Neural crest cell (in vitro differentiated cells): ENCODE measurements around the gene RRP15. TPM values are rescaled to one million over a fixed set of nuclear protein-coding genes. Genes with fewer than 3 reads are reported as not detected.
A peak's percentile ranks its signal among the peaks of the same experiment; 100 is the strongest.

Experiments used
- DNase-seq: peaks from one replicate; pipeline ENCODE4 v3.0.0; 2021; ENCODE audit warnings: low read depth, mixed read lengths, low spot score
- H3K27ac Mint-ChIP-seq: one replicate; pipeline ENCODE4 v1.8.0; 2021; ENCODE audit warnings: mild to moderate bottlenecking, mixed read lengths; ENCODE audit not compliant: unreplicated experiment
- H3K27me3 Mint-ChIP-seq: 2 replicates; pipeline ENCODE4 v1.8.0; 2021; ENCODE audit warnings: low read depth, mild to moderate bottlenecking, mixed read lengths
- H3K36me3 Mint-ChIP-seq: 2 replicates; pipeline ENCODE4 v1.8.0; 2021; ENCODE audit warnings: low read depth, mild to moderate bottlenecking, mixed read lengths
- H3K4me1 Mint-ChIP-seq: 2 replicates; pipeline ENCODE4 v1.8.0; 2021; ENCODE audit warnings: mixed read lengths
- H3K4me3 Mint-ChIP-seq: one replicate; pipeline ENCODE4 v1.8.0; 2021; ENCODE audit warnings: mild to moderate bottlenecking, mixed read lengths
- H3K9me3 Mint-ChIP-seq: 2 replicates; pipeline ENCODE4 v1.8.0; 2021; ENCODE audit warnings: mixed read lengths
- long read RNA-seq: library from polyadenylated mRNA; unstranded; transcript quantifications from one replicate; pipeline ENCODE4 v2.0.0, GENCODE V29; 2020
- total RNA-seq: library from RNA; stranded (reverse); gene quantifications from 2 replicates; pipeline ENCODE4 v1.2.1, GENCODE V29; 2021
- TF ChIP-seq, protein P1 (sequence below): fragments of 200-600 bp; sonication (generic); conservative IDR thresholded peaks from 2 replicates; pipeline ENCODE4 v1.5.0; 2021; ENCODE audit warnings: antibody characterized with exemption, mild to moderate bottlenecking

Gene RRP15, protein sequence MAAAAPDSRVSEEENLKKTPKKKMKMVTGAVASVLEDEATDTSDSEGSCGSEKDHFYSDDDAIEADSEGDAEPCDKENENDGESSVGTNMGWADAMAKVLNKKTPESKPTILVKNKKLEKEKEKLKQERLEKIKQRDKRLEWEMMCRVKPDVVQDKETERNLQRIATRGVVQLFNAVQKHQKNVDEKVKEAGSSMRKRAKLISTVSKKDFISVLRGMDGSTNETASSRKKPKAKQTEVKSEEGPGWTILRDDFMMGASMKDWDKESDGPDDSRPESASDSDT
- 34.9 and 35.2 TPM in 2 replicates for total RNA-seq
- long read RNA-seq, full-length matches to known transcripts = 16 of 19 reads
- long read RNA-seq, partial matches to known transcripts = 0 of 19 reads
- long read RNA-seq, other reads (novel, unspliced or antisense) = 3 of 19 reads

- Mint-ChIP-seq H3K9me3 (peaks cover 11% of the 10 kb centered on the region), H3K27me3 (no peaks in the 10 kb centered on the region), H3K4me3 (peak within 1 kb of the TSS; percentile 98), H3K36me3 (no peaks in the 10 kb centered on the region), H3K27ac (peak within 1 kb of the TSS; percentile 93), H3K4me1 (peaks cover 34% of the 10 kb centered on the region)
- TF ChIP-seq, protein P1, sequence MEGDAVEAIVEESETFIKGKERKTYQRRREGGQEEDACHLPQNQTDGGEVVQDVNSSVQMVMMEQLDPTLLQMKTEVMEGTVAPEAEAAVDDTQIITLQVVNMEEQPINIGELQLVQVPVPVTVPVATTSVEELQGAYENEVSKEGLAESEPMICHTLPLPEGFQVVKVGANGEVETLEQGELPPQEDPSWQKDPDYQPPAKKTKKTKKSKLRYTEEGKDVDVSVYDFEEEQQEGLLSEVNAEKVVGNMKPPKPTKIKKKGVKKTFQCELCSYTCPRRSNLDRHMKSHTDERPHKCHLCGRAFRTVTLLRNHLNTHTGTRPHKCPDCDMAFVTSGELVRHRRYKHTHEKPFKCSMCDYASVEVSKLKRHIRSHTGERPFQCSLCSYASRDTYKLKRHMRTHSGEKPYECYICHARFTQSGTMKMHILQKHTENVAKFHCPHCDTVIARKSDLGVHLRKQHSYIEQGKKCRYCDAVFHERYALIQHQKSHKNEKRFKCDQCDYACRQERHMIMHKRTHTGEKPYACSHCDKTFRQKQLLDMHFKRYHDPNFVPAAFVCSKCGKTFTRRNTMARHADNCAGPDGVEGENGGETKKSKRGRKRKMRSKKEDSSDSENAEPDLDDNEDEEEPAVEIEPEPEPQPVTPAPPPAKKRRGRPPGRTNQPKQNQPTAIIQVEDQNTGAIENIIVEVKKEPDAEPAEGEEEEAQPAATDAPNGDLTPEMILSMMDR = no peak
- DNase-seq = peak; percentile 89
Observed at GRCh38 chr1:218284917-218285635, at the start of gene RRP15. Gene RRP15 (plus strand): TSS chr1:218285293. CDS start chr1:218285317, 24 bp downstream.

DNA sequence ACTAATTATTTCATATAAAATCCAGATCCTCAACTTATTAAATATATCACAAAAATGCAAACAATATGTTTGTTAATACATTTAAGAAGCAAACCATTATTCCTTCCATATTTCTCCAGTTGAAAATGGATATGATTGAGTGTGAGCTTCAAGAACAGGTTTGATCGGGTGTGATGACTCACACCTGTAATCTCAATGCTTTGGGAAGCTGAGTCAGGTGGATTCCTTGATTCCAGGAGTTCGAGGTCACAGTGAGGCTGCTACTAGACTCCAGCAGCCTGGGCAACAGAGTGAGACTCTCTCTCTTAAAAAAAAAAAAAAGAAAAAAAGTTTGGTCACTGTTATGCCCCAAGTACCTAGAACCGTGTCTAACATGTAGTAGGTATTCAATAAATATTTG lies 42.9 kb upstream of the RRP15 start:
- H3K36me3 Mint-ChIP-seq = no peaks in the 10 kb centered on the region
- H3K27ac Mint-ChIP-seq = no peak overlapping the region
- DNase-seq = no peak
- H3K9me3 Mint-ChIP-seq = peaks cover 5% of the 10 kb centered on the region
- H3K4me1 Mint-ChIP-seq = no peaks in the 10 kb centered on the region
- TF ChIP-seq, protein P1 = no peak
- no peak overlapping the region for H3K4me3 Mint-ChIP-seq
- no peaks in the 10 kb centered on the region for H3K27me3 Mint-ChIP-seq

- no peak overlapping the region for H3K27ac Mint-ChIP-seq
- TF ChIP-seq, protein P1 = no peak
- no peaks in the 10 kb centered on the region for H3K36me3 Mint-ChIP-seq
- H3K4me3 Mint-ChIP-seq = no peak overlapping the region
- H3K27me3 Mint-ChIP-seq = no peaks in the 10 kb centered on the region
- H3K4me1 Mint-ChIP-seq = peaks cover 13% of the 10 kb centered on the region
- no peaks in the 10 kb centered on the region for H3K9me3 Mint-ChIP-seq
- no peak for DNase-seq
Observed at GRCh38 chr1:218247339-218247738, 37.8 kb upstream of the RRP15 start.

DNA sequence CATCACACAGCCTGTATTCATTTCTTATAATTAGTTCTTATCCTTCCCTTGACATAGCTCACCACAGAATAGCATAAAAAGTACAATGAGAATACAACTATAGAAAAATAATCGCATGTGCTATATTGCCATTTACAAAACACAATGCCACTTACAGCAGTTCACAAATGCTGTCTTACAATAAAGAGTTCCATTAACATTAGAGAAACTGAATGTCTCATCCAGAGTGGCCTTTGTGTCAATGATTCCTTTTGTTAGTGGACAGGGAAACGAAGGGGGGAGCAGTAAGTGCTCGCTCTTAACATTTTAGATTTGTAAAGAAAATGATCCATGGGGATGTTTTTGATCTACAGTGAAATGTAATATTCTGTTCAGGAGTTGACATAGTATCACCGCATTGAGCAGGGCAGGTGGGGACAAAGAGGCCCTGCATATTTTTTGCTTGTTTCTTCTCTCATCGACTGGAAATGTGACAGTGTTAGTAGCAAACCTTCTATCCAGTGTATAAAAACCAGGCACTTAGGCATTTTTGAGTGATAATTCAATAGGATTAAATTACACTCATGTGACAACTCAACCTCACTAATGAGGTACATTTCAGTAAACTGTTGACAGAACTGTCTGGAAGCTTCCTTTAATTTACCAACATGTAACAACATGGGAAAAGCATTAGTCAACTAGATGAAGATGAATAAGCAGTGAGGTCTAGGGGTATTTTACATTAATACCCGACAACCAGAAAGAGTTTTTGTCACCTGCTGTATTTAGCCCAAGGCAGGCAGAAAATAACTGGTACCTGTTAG lies 35.6 kb upstream of the RRP15 start:
- H3K4me3 Mint-ChIP-seq = no peak overlapping the region
- no peak overlapping the region for H3K27ac Mint-ChIP-seq
- TF ChIP-seq, protein P1 = no peak
- no peak for DNase-seq
- H3K9me3 Mint-ChIP-seq = no peaks in the 10 kb centered on the region
- peaks cover 17% of the 10 kb centered on the region for H3K4me1 Mint-ChIP-seq
- no peaks in the 10 kb centered on the region for H3K27me3 Mint-ChIP-seq
- no peaks in the 10 kb centered on the region for H3K36me3 Mint-ChIP-seq

GRCh38 chr1:218250492-218250891 lies 34.6 kb upstream of the RRP15 start:
- H3K27me3 Mint-ChIP-seq = no peaks in the 10 kb centered on the region

More at GRCh38 chr1:218250492-218250891, 34.6 kb upstream of the RRP15 start:
- Mint-ChIP-seq H3K27ac (no peak overlapping the region), H3K4me1 (peaks cover 17% of the 10 kb centered on the region), H3K4me3 (no peak overlapping the region), H3K36me3 (no peaks in the 10 kb centered on the region), H3K9me3 (no peaks in the 10 kb centered on the region)
- DNase-seq = no peak
- TF ChIP-seq, protein P1 = no peak
